PFSK-1 (cell line): Measurements from ENCODE around the gene ASB4.

Experiments
- FOXP2 ChIP-seq: optimal IDR thresholded peaks from 2 replicates; pipeline ENCODE3; 2011; ENCODE audit warnings: borderline replicate concordance, control low read depth, inconsistent platforms; ENCODE audit not compliant: insufficient read depth; ENCODE audit errors: extremely low read length, extremely low read depth
- POLR2AphosphoS5 ChIP-seq: IDR thresholded peaks from 2 replicates; pipeline ENCODE4 v1.6.1; 2012; ENCODE audit warnings: low read depth, mild to moderate bottlenecking, control low read depth, low read length, moderate library complexity
- SIN3A ChIP-seq: IDR thresholded peaks from 2 replicates; pipeline ENCODE4 v1.6.1; 2012; ENCODE audit warnings: mild to moderate bottlenecking, low read length, moderate library complexity, borderline replicate concordance; ENCODE audit not compliant: insufficient read depth
- TAF1 ChIP-seq: IDR thresholded peaks from 2 replicates; pipeline ENCODE4 v1.6.1; 2012; ENCODE audit warnings: low read length, control low read depth, borderline replicate concordance; ENCODE audit not compliant: insufficient read depth
- TF ChIP-seq, protein P1 (sequence below), 2 experiments: IDR thresholded peaks; 2 replicates each; pipeline versions ENCODE4 v1.6.1 to v1.8.0; 2011 to 2012; ENCODE audit warnings: low read depth in 2 of 2, low read length in 2 of 2, control low read depth in 1 of 2, inconsistent platforms in 1 of 2, mild to moderate bottlenecking in 1 of 2, moderate library complexity in 1 of 2; ENCODE audit not compliant: insufficient read depth in 1 of 2

Gene ASB4

DNA sequence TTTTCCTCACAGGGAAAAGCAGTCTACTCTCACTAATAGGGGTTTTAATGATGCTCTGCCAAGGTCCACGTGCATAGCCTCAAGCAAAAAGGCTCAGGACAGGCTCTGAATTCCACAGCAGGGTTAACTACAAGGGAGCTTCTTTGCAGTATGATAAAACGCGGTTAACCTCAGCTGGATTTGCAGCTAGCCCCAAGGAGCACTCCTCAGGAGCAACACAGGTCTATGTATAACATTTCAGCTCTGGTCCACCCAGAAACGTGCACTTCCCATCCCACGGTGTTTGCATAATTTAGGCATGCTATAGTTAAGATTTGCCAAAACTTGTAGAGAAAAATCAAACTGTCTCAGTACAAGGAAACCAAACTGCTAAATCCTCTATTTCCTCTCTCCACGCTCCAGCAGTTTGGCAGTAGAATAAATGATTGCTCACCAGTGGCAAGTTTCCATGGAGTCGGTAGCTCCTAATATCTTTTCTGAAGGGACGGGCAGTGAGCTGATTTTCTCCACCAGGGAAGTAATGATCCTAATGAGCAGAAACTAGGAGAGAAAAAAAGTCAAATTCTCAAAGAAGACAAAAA, 13.1 kb upstream of the ASB4 start:
- TF ChIP-seq, protein P1, sequence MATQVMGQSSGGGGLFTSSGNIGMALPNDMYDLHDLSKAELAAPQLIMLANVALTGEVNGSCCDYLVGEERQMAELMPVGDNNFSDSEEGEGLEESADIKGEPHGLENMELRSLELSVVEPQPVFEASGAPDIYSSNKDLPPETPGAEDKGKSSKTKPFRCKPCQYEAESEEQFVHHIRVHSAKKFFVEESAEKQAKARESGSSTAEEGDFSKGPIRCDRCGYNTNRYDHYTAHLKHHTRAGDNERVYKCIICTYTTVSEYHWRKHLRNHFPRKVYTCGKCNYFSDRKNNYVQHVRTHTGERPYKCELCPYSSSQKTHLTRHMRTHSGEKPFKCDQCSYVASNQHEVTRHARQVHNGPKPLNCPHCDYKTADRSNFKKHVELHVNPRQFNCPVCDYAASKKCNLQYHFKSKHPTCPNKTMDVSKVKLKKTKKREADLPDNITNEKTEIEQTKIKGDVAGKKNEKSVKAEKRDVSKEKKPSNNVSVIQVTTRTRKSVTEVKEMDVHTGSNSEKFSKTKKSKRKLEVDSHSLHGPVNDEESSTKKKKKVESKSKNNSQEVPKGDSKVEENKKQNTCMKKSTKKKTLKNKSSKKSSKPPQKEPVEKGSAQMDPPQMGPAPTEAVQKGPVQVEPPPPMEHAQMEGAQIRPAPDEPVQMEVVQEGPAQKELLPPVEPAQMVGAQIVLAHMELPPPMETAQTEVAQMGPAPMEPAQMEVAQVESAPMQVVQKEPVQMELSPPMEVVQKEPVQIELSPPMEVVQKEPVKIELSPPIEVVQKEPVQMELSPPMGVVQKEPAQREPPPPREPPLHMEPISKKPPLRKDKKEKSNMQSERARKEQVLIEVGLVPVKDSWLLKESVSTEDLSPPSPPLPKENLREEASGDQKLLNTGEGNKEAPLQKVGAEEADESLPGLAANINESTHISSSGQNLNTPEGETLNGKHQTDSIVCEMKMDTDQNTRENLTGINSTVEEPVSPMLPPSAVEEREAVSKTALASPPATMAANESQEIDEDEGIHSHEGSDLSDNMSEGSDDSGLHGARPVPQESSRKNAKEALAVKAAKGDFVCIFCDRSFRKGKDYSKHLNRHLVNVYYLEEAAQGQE (IDR thresholded peaks at IDR 0.05; ENCODE audit: insufficient read depth in 1 of 2, low read depth in 2 of 2, low read length in 2 of 2) = no peak
- TF ChIP-seq SIN3A (no peak), TAF1 (no peak), FOXP2 (no peak), POLR2AphosphoS5 (no peak)

DNA sequence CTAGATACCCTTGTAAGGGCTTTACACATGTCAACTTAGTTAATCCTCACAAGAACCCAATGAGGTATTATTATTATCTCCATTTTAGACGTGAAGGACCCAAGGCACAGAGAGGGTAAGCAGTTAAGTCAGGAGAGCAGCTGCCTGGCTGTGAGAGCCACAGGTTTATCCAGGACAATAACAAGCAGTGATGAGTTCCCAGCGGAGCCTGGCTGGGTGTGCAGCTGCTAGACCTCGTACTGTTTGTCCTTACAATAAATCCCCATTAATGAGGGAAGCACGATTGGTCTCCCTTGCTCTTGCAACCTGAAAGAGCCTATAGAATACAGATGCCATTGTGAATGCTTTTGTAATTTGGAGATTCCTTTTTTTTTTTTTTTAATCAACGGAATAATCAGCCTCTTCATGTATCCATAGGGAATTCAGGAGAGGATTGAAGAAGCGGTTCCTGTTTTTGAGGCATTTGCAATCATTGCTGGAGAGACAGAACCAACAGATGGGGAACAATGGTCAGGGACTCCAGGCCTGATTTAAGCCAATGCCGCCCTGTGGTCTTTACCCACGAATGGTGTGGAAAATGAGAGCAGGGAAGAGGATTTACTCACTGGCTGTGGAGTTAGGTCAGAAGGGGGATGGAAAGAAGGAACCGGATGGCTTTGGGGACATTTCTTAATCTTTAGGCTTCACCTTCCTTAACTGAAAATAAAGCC, 12.3 kb upstream of the ASB4 start:
- no peak for TF ChIP-seq TAF1
- TF ChIP-seq, protein P1 (IDR thresholded peaks at IDR 0.05; ENCODE audit: insufficient read depth in 1 of 2, low read depth in 2 of 2, low read length in 2 of 2) = no peak
- TF ChIP-seq POLR2AphosphoS5 = no peak
- TF ChIP-seq SIN3A = no peak
- TF ChIP-seq FOXP2 = no peak

DNA sequence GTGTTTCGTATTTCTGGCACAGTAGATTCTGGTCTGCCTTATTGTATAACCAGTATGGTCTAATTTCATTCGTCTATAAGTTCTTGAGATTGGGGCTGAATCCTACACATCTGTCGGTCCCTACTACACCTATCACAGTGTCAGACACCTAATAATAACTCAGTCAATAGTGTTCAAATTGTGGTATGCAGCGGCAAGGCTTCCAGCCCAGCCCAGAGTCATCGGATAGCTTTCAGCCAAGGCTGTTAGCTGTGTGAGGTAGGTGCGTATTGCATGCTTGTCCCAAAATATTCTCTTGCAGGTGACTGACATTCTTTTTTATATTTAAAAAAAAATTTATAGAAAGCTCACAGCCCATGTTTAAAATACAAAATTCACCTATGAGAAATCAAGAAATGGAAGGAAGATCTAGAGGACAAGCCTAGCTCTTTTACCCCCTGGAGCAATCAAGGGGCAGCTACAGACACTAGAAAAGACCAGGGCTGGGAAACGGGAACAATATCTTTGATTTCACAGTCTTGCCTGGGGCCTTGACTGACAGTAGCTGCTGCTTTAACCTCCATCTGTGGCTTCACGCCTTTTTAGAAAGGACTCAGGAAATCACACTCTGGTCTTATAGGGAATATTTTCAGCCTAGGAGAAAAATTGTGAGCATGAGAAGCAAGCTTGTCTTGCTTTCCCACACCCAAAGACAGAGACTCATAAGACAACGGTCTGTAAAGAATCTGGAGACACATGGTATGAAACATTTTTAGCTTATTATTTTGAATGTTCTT, 9.5 kb upstream of the ASB4 start:
- no peak for TF ChIP-seq TAF1
- no peak for TF ChIP-seq FOXP2
- TF ChIP-seq, protein P1 (IDR thresholded peaks at IDR 0.05; ENCODE audit: insufficient read depth in 1 of 2, low read depth in 2 of 2, low read length in 2 of 2) = no peak
- no peak for TF ChIP-seq POLR2AphosphoS5
- TF ChIP-seq SIN3A = no peak

DNA sequence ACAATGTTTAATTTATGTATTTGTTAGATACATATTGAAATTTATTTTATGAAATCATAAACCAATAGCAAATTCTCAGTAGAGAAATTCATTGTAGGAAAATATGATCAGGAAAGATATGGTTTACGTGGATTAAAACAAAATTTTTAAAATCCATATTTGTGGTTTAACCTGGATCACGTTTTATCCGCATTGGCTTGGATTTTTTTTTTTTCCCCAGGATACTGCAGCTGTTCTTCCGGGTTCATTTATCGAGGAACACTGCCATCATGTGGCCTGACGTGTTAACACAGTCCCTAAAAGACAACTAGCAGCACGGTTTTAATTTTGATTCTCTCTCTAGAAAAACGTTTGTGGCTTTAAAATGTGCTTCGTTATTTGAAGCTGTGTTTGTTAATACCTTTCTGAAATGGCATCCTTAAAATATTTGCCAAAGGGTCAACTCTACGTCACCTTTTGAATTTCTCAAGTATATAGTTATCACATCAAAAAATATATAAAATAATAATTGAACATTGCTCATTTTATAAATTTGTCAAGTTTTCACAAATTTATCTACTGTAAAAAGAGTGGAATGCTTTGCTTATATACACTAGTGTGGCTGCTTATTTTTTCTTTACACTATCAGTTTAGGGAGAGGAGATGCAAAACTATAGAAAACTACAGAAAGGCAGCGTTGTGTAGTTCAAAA, 8.7 kb upstream of the ASB4 start:
- TF ChIP-seq POLR2AphosphoS5 (no peak), TAF1 (no peak), SIN3A (no peak)
- TF ChIP-seq, protein P1 (IDR thresholded peaks at IDR 0.05; ENCODE audit: insufficient read depth in 1 of 2, low read depth in 2 of 2, low read length in 2 of 2) = no peak
